ENCODE results near the gene PLEKHM3. TPM values are rescaled to one million over a fixed set of nuclear protein-coding genes. Genes with fewer than 3 reads are reported as not detected.
A peak's percentile ranks its signal among the peaks of the same experiment; 100 is the strongest.

The PLEKHM3 gene
- total and polyA plus RNA-seq, 2 of the 13 experiments (the other 11 are each of a cell fraction or from before 2014, with no cell fraction given) = 4.5 to 4.7 TPM

DNA sequence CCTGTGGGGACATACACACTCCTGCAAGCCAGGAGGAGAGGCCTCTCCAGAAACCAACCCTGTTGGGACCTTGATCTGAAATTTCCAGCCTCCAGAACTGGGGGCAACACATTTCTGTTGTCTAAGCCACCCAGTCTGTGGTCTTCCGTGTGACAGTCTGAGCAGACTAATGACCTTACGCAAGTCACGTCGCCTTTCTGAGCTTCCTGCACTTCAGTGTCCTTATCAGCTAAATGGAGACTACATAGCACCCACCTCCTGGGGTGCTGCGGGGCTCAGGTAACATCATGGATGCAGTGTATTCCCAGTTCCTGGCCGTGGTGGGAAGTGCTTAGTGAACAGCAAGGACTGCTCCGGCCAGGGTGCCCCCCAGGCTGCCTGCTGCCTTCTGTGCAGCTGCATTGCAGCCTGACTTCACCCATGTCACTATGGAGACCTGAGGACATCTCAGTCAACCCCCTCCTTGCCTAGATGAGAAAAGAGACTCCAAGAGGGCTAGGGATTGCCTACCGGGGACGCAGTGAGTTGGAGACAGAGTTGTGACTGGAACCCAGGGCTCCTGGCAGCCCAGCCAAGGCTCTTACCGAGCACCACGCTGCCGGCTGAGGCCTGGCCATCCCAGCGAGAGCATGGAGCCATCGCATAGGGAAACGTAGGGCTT lies 194.4 kb downstream of the PLEKHM3 start (continued):
- TF ChIP-seq, protein P1, sequence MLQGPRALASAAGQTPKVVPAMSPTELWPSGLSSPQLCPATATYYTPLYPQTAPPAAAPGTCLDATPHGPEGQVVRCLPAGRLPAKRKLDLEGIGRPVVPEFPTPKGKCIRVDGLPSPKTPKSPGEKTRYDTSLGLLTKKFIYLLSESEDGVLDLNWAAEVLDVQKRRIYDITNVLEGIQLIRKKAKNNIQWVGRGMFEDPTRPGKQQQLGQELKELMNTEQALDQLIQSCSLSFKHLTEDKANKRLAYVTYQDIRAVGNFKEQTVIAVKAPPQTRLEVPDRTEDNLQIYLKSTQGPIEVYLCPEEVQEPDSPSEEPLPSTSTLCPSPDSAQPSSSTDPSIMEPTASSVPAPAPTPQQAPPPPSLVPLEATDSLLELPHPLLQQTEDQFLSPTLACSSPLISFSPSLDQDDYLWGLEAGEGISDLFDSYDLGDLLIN (CRISPR knock-in tag; IDR thresholded peaks at IDR 0.05; ENCODE audit: borderline replicate concordance) = no peak
- TF ChIP-seq ZNF431 (CRISPR knock-in tag; IDR thresholded peaks at IDR 0.05; ENCODE audit: borderline replicate concordance, low read depth) (no peak), ARNTL (CRISPR knock-in tag; IDR thresholded peaks at IDR 0.05) (0 out of 2 replicates have a peak, but pooled peaks have one; percentile 55), ZNF337 (CRISPR knock-in tag; IDR thresholded peaks at IDR 0.05; ENCODE audit: borderline replicate concordance, low read depth) (0 out of 2 replicates have a peak, but pooled peaks have one; percentile 52), ASH2L (IDR thresholded peaks at IDR 0.05; ENCODE audit: insufficient read length, low read depth, low read length) (no peak), ZNF138 (CRISPR knock-in tag; IDR thresholded peaks at IDR 0.05; ENCODE audit: low read depth) (no peak), ISX (CRISPR knock-in tag; conservative IDR thresholded peaks at IDR 0.05) (no peak), NCOR1 (IDR thresholded peaks at IDR 0.05; ENCODE audit: borderline replicate concordance, low read length) (no peak), POGZ (CRISPR knock-in tag; IDR thresholded peaks at IDR 0.05) (no peak), KDM4B (CRISPR knock-in tag; IDR thresholded peaks at IDR 0.05) (no peak), ZFP36L1 (CRISPR knock-in tag; IDR thresholded peaks at IDR 0.05) (no peak), THAP11 (CRISPR knock-in tag; IDR thresholded peaks at IDR 0.05) (0 out of 2 replicates have a peak, but pooled peaks have one; percentile 8), ZNF335 (CRISPR knock-in tag; IDR thresholded peaks at IDR 0.05) (no peak), ELF1 (CRISPR knock-in tag; IDR thresholded peaks at IDR 0.05) (no peak), ZNF607 (CRISPR knock-in tag; IDR thresholded peaks at IDR 0.05; ENCODE audit: borderline replicate concordance) (no peak)
- TF ChIP-seq, protein P2, sequence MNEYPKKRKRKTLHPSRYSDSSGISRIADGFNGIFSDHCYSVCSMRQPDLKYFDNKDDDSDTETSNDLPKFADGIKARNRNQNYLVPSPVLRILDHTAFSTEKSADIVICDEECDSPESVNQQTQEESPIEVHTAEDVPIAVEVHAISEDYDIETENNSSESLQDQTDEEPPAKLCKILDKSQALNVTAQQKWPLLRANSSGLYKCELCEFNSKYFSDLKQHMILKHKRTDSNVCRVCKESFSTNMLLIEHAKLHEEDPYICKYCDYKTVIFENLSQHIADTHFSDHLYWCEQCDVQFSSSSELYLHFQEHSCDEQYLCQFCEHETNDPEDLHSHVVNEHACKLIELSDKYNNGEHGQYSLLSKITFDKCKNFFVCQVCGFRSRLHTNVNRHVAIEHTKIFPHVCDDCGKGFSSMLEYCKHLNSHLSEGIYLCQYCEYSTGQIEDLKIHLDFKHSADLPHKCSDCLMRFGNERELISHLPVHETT (CRISPR knock-in tag; conservative IDR thresholded peaks at IDR 0.05) = no peak
- TF ChIP-seq, protein P3, sequence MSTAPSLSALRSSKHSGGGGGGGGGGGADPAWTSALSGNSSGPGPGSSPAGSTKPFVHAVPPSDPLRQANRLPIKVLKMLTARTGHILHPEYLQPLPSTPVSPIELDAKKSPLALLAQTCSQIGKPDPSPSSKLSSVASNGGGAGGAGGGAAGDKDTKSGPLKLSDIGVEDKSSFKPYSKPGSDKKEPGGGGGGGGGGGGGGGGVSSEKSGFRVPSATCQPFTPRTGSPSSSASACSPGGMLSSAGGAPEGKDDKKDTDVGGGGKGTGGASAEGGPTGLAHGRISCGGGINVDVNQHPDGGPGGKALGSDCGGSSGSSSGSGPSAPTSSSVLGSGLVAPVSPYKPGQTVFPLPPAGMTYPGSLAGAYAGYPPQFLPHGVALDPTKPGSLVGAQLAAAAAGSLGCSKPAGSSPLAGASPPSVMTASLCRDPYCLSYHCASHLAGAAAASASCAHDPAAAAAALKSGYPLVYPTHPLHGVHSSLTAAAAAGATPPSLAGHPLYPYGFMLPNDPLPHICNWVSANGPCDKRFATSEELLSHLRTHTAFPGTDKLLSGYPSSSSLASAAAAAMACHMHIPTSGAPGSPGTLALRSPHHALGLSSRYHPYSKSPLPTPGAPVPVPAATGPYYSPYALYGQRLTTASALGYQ (CRISPR knock-in tag; IDR thresholded peaks at IDR 0.05) = no peak
- TF ChIP-seq, protein P4, sequence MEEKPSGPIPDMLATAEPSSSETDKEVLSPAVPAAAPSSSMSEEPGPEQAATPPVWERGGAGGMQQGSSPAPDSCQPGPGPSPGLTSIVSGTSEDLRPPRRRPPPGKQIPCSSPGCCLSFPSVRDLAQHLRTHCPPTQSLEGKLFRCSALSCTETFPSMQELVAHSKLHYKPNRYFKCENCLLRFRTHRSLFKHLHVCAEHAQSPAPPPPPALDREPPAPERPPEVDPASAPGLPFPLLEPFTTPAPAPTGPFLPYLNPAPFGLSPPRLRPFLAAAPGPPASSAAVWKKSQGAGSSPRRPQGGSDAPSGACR (CRISPR knock-in tag; IDR thresholded peaks at IDR 0.05) = no peak
- TF ChIP-seq, protein P5, sequence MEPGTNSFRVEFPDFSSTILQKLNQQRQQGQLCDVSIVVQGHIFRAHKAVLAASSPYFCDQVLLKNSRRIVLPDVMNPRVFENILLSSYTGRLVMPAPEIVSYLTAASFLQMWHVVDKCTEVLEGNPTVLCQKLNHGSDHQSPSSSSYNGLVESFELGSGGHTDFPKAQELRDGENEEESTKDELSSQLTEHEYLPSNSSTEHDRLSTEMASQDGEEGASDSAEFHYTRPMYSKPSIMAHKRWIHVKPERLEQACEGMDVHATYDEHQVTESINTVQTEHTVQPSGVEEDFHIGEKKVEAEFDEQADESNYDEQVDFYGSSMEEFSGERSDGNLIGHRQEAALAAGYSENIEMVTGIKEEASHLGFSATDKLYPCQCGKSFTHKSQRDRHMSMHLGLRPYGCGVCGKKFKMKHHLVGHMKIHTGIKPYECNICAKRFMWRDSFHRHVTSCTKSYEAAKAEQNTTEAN (CRISPR knock-in tag; conservative IDR thresholded peaks at IDR 0.05) = no peak
- TF ChIP-seq, protein P6, sequence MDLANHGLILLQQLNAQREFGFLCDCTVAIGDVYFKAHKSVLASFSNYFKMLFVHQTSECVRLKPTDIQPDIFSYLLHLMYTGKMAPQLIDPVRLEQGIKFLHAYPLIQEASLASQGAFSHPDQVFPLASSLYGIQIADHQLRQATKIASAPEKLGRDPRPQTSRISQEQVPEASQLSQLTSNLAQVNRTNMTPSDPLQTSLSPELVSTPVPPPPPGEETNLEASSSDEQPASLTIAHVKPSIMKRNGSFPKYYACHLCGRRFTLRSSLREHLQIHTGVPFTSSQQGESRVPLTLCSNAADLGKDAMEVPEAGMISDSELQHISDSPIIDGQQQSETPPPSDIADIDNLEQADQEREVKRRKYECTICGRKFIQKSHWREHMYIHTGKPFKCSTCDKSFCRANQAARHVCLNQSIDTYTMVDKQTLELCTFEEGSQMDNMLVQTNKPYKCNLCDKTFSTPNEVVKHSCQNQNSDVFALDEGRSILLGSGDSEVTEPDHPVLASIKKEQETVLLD (CRISPR knock-in tag; IDR thresholded peaks at IDR 0.05; ENCODE audit: low read depth) = no peak

All from HepG2 (cell line).